Activated CD8-positive, alpha-beta memory T cell treated with anti-CD3 and anti-CD28 coated beads for 36 hours (primary cell): ENCODE data around the gene EML4. TPM values are rescaled to one million over a fixed set of nuclear protein-coding genes. Genes with fewer than 3 reads are reported as not detected.
"Not testable (repeated sequence)": the region's sequence is repeated elsewhere in the genome, so short reads cannot be mapped to it uniquely, and the experiment has no call there.

Source experiments
- CTCF ChIA-PET: fragments of 350-600 bp; sonication (Branson Sonifier 250); formaldehyde crosslinking; loops from one replicate; lab custom pipeline; 2021; ENCODE audit warnings: antibody characterized with exemption; lab: Charles Lee
- POLR2A ChIA-PET: fragments of 350-600 bp; sonication (Branson Sonifier 250); formaldehyde crosslinking; loops from one replicate; lab custom pipeline; 2021; ENCODE audit warnings: antibody characterized with exemption; lab: Charles Lee
- total RNA-seq, 2 experiments: library from RNA; stranded (reverse); gene quantifications; one replicate each; pipeline ENCODE4 v1.2.3, GENCODE V29; 2021

Gene EML4
- total RNA-seq, 2 experiments from 2014 or later = 56.8 to 58.9 TPM

- CTCF ChIA-PET = interaction anchor here (0.7 to 1.6 kb wide), 2 partner anchors 20 to 42 kb away, joined by 3 read pairs; no protein-coding TSS in a partner anchor
Measured at GRCh38 chr2:42347518-42347917, 178.4 kb downstream of the EML4 start.

GRCh38 chr2:42348113-42348805, 179.1 kb downstream of the EML4 start:
- ChIA-PET POLR2A (no interaction called here), CTCF (no interaction called here)

More at GRCh38 chr2:42347518-42347917, 178.4 kb downstream of the EML4 start:
- POLR2A ChIA-PET = not testable (repeated sequence)

- ChIA-PET POLR2A (interaction anchor here (0.7 kb wide), 1 partner anchor 181 kb away, joined by 3 read pairs; the partner anchor contains the start of gene EML4), CTCF (no interaction called here)
Measured at GRCh38 chr2:42350434-42351063, 181.4 kb downstream of the EML4 start.

DNA sequence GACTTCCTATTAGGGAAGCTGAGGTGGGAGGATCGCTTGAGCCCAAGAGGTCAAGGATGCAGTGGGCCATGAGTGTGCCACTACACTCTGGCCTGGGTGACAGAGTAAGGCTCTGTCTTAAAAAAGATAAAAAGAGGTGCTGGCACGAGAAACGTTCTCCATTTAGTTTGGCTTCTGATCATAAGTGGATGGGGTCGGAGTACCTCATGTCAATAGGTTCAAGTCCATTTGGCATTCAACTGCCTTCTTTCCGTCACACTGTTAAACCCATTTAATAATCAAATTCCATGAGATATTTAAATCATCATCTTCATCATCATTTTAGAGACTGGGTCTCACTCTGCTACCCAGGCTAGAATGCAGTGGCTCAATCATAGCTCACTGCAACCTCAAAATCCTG, 182.7 kb downstream of the EML4 start:
- CTCF ChIA-PET = interaction anchor here (1.2 kb wide), 1 partner anchor 14 kb away, joined by 3 read pairs; no protein-coding TSS in a partner anchor
- POLR2A ChIA-PET = interaction anchor here (0.9 kb wide), 1 partner anchor 8 kb away, joined by 3 read pairs; no protein-coding TSS in a partner anchor

- ChIA-PET POLR2A (no interaction called here), CTCF (interaction anchor here (0.7 kb wide), 1 partner anchor 1199 kb away, joined by 4 read pairs; no protein-coding TSS in a partner anchor)
Measured at GRCh38 chr2:42353792-42354429, 184.8 kb downstream of the EML4 start.

DNA sequence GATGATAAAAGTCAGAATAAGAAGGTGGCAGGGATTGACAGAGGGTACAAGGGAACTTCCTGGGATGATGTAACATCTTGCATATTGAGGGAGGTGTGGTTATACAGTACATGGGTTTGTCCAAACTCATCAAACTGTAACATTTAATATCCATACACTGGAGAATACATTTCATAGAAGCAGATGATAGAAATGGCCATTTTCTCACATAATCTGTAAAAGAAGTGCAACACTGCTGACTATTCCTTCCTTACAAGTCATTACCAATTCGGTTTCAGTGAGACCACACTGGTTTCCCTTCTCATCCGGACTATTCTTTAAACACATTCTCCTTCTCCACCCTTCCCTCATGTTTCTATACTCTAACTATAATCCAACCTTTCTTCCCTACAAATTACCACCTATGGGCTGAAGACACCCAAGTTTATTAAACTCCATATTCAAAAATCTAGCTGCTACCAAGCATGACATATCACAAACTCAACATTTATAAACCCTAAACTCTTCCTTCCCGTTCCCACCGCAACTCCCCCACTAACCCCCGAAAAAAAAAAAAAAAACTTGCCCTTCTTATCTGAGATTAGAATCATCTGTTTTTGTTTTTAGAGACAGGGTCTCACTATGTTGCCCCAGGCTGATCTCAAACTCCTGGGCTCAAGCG, 190.3 kb downstream of the EML4 start:
- POLR2A ChIA-PET = interaction anchor here (0.7 kb wide), 1 partner anchor 16 kb away, joined by 9 read pairs; no protein-coding TSS in a partner anchor
- CTCF ChIA-PET = interaction anchor here (0.6 to 1.0 kb wide), 3 partner anchors 26 to 273 kb away, joined by 3 to 4 read pairs (median 3); no protein-coding TSS in a partner anchor

- ChIA-PET CTCF (interaction anchor here (0.6 to 1.0 kb wide), 2 partner anchors 25 to 273 kb away, joined by 3 to 4 read pairs; no protein-coding TSS in a partner anchor), POLR2A (no interaction called here)
Measured at GRCh38 chr2:42359965-42360483, 190.9 kb downstream of the EML4 start.

DNA sequence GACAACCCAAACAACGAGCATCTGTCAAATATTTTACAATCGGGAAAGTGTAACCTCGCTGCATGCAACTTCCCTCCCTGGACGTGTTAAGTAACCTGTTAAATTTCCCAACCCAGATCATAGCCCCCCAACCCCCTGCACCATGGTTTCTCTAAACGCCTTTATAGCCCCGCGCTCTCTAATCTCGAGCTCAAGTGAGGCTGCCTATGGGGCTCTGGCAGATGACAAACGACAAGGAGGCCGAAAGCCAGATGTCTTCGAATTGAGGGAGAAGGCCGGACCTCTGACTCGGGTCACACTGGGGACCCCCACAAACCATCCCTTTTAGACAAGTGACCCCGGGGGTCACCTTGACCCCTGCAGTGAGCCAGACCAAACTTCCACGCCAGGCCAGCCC, 191.3 kb downstream of the EML4 start:
- ChIA-PET POLR2A (interaction anchor here (1.0 kb wide), 1 partner anchor 258 kb away, joined by 5 read pairs; no protein-coding TSS in a partner anchor), CTCF (interaction anchor here (1.0 kb wide), 1 partner anchor 274 kb away, joined by 3 read pairs; no protein-coding TSS in a partner anchor)

DNA sequence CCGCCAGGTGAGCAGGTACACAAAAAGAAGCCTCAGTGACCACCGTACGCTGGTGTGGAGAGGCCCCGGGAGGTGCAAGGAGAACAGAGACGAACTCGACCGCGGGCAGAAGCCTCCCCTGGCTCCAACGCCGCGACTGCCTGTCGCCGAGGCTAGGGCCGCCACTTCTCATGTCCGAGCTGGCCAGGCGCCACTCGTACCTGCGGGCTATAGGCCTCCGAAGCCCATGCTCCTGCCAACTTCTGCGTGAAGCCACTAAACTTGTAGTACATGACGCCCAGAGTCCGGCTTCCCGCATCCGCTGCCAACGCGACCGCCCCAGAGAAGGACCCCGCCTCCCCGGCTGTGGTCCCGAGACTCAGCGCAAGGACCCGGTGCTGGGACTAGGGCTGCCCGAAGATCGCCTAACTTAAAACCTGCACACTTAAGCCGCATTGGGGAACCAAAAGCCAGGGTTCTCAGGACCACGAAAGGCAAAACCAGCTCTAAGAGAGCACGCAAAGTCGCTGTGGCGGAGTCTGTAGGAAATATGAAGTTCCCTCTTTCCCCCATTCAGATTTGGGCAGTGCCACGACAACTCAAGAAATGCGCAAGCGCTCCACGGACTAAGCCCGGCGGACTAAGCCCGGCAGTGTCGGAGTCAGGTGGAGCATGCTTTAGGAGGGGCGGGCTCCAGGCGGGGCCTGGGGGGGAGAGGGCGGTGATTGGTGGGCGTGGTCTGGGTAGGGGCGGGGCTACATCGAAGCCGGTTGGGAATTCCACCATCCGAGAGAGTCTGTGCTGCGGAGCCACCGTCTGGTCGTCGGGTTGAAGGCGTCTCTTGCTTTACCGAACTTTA, 192.0 kb downstream of the EML4 start, which contains the start of gene COX7A2L:
TSS of gene COX7A2L (minus strand) at position 328 of the 838 bp plus-strand sequence. CDS start at position 272, 56 bp downstream.
- ChIA-PET CTCF (no interaction called here), POLR2A (interaction anchor here (1.0 kb wide), 1 partner anchor 259 kb away, joined by 5 read pairs; no protein-coding TSS in a partner anchor)

DNA sequence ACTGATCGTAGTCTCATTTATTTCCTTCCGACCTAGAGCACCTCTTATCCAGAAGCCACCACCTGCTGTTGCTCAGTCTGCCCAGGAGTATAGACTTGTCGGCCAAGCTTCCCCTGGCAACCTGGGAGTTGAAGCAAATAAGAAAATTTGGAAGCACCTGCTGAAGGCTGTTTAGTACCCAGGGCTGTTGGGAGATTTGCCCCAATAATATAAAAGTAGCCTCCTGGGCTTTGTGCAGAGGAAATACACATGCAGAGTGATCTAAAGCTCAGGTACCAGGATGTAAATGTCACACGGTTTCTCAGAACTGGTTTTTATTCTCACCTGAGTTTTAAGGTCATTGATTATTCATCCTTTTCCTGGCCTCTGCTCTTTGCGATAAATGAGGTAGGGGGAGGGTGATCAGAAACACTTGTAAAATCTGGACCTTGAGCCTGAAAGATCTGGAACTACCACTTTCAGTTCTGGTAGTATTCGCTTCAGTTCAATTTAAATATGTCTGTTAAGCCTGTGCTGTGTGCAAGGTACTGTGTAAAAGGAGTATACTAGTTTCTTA, 192.7 kb downstream of the EML4 start:
- ChIA-PET CTCF (interaction anchor here (0.6 kb wide), 1 partner anchor 53 kb away, joined by 3 read pairs; no protein-coding TSS in a partner anchor), POLR2A (interaction anchor here (1.0 kb wide), 1 partner anchor 260 kb away, joined by 5 read pairs; no protein-coding TSS in a partner anchor)

GRCh38 chr2:42363413-42363812, 194.3 kb downstream of the EML4 start:
- ChIA-PET CTCF (no interaction called here), POLR2A (no interaction called here)

DNA sequence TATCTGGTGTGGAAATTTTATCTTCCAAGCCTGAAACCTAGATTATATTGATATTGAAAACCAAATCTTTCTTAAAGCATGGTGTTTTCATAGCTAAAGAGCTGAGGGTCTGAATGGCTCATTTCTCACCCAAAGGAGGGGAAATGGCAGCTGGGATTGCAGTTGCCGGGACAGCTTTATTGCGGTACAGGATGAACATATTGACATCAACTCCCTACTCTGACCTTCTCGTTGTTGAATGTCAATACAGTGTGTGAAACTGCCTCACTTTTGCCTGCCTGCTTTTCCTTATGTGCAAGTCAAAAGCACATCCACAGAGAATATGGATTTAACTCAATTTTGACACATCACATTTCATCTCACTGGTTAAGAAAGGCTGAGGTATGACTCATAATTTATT, 195.5 kb downstream of the EML4 start:
- ChIA-PET CTCF (no interaction called here), POLR2A (no interaction called here)

DNA sequence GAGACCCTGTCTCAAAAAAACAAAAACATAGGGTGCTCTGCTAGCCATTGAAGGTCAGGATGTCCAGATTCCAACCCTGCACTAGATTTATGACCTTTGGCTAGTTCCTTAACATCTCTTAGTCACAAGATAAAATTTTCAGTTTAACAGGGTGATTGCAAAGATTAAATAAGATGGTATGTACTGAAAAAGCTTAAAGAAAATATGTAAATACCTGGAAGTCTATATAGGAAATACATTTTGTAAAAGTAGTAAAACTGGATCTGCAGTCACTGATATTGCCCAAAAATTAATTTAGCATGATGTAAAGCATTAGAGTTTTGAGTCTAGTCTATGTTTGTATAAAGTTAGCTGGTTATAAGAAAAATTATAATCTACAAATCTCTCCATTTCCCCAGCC, 197.3 kb downstream of the EML4 start:
- ChIA-PET POLR2A (no interaction called here), CTCF (no interaction called here)

DNA sequence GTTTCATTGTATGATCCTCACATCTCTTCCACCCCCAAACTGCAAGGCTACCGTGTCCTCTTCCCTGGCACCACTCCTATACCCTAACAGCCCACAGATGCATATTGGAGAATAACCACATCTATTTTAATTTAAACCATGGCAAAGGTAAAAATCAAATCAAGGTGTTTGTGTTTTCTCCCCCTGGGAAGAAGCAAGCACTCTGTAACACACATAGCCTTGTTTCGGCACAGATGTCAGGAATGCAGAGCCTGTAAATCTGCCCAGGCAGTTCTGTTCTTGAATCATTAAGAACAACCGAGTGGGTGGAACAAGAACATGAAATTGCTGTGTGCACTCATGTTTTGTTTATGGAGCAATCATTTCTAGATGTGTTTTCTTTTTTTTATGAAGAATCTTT, 198.7 kb downstream of the EML4 start:
- POLR2A ChIA-PET = no interaction called here
- CTCF ChIA-PET = interaction anchor here (0.6 kb wide), 1 partner anchor 235 kb away, joined by 3 read pairs; no protein-coding TSS in a partner anchor

GRCh38 chr2:42368817-42369531, 199.8 kb downstream of the EML4 start:
- ChIA-PET CTCF (no interaction called here), POLR2A (no interaction called here)

GRCh38 chr2:42369532-42370229, 200.5 kb downstream of the EML4 start:
- ChIA-PET CTCF (no interaction called here), POLR2A (no interaction called here)
